ENCODE data around the gene COL25A1. TPM values are rescaled to one million over a fixed set of nuclear protein-coding genes. Genes with fewer than 3 reads are reported as not detected.

The COL25A1 gene
- total RNA-seq, 2 donors from 2014 or later, result 0.26 to 0.99 TPM

DNA sequence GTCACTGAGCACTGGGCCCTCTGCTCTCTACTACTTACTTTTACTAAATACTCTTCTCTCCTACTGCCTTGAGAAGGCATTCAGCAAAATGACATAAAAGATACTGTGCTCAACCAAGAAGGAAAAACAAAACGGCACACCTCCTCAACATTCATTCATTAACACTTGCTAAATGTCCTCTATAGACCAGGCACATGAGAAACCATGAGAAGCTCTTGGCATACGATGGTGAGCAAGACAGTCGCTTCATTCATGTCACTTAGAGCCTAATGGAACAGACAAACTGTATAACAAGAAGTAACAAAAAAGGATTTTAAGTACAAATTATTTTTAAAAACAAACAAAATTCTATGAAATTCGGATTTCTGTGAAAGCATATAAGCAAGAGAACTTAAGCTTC is 38.7 kb downstream of the COL25A1 start:
- H3K4me3 ChIP-seq, result no peak overlapping the region
- TF ChIP-seq CTCF (IDR thresholded peaks at IDR 0.05) (no peak), POLR2A (IDR thresholded peaks at IDR 0.05) (no peak)
- no peak for ATAC-seq
- 65% methylated on average over 4 of the region's 4 CpGs for WGBS, 2 donors
- H3K27me3 ChIP-seq, result no peaks in the 10 kb centered on the region
- H3K4me1 ChIP-seq, result no peaks in the 10 kb centered on the region
- intact Hi-C loops (cut with DNase I), result no loop called here
- H3K9me3 ChIP-seq, result no peaks in the 10 kb centered on the region
- H3K36me3 ChIP-seq (replicated peaks in 1 of 2; ENCODE audit: insufficient read depth in 1 of 2, low read depth in 2 of 2), result no peaks in the 10 kb centered on the region
- DNase-seq, result no peak
- H3K27ac ChIP-seq, result no peak overlapping the region

- intact Hi-C loops (cut with DNase I), result no loop called here
- DNase-seq (no peak), ATAC-seq (no peak)
- H3K36me3 ChIP-seq (replicated peaks in 1 of 2; ENCODE audit: insufficient read depth in 1 of 2, low read depth in 2 of 2), result no peaks in the 10 kb centered on the region
- no peaks in the 10 kb centered on the region for H3K27me3 ChIP-seq
- no peaks in the 10 kb centered on the region for H3K4me1 ChIP-seq
- H3K27ac ChIP-seq, result no peak overlapping the region
- TF ChIP-seq CTCF (IDR thresholded peaks at IDR 0.05) (no peak), POLR2A (IDR thresholded peaks at IDR 0.05) (no peak)
- no peaks in the 10 kb centered on the region for H3K9me3 ChIP-seq
- H3K4me3 ChIP-seq, result no peak overlapping the region
Measured at GRCh38 chr4:109256818-109257217, 45.6 kb downstream of the COL25A1 start.

DNA sequence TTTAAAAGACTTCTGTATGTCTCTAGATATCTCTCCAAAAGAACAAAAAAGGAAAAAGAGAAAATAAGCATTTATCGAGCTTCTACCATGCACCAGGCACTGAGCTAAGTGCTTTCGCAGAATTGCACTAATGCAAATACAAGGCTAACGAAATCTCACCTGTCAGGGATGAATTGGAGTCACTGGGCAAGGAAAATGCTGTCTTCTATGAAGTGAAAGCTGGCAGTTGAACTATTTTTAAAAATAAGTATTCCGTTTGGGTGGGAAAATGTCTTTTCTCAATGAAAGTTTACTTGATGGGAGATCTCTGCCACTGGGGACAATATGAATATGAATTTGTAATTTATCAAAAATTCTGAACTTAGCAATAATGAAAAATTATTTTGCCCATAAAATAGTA is 47.6 kb downstream of the COL25A1 start:
- H3K36me3 ChIP-seq (replicated peaks in 1 of 2; ENCODE audit: insufficient read depth in 1 of 2, low read depth in 2 of 2), result no peaks in the 10 kb centered on the region
- no peak overlapping the region for H3K27ac ChIP-seq
- no peak overlapping the region for H3K4me3 ChIP-seq
- intact Hi-C loops (cut with DNase I), result no loop called here
- H3K9me3 ChIP-seq, result no peaks in the 10 kb centered on the region
- TF ChIP-seq POLR2A (IDR thresholded peaks at IDR 0.05) (no peak), CTCF (IDR thresholded peaks at IDR 0.05) (no peak)
- no peaks in the 10 kb centered on the region for H3K4me1 ChIP-seq
- no peaks in the 10 kb centered on the region for H3K27me3 ChIP-seq
- DNase-seq, result no peak
- no peak for ATAC-seq
- 76 to 80% methylated on average over 4 of the region's 4 CpGs for WGBS, 2 donors

GRCh38 chr4:109251396-109251795 is 51.1 kb downstream of the COL25A1 start:
- 29 to 42% methylated on average over 3 of the region's 3 CpGs for WGBS, 2 donors
- DNase-seq, result no peak
- H3K9me3 ChIP-seq, result no peaks in the 10 kb centered on the region
- no peak overlapping the region for H3K4me3 ChIP-seq
- TF ChIP-seq POLR2A (IDR thresholded peaks at IDR 0.05) (no peak), CTCF (IDR thresholded peaks at IDR 0.05) (no peak)
- no peaks in the 10 kb centered on the region for H3K36me3 ChIP-seq (replicated peaks in 1 of 2; ENCODE audit: insufficient read depth in 1 of 2, low read depth in 2 of 2)
- H3K27me3 ChIP-seq, result no peaks in the 10 kb centered on the region
- ATAC-seq, result no peak
- intact Hi-C loops (cut with DNase I), result no loop called here
- H3K27ac ChIP-seq, result no peak overlapping the region
- H3K4me1 ChIP-seq, result no peaks in the 10 kb centered on the region

DNA sequence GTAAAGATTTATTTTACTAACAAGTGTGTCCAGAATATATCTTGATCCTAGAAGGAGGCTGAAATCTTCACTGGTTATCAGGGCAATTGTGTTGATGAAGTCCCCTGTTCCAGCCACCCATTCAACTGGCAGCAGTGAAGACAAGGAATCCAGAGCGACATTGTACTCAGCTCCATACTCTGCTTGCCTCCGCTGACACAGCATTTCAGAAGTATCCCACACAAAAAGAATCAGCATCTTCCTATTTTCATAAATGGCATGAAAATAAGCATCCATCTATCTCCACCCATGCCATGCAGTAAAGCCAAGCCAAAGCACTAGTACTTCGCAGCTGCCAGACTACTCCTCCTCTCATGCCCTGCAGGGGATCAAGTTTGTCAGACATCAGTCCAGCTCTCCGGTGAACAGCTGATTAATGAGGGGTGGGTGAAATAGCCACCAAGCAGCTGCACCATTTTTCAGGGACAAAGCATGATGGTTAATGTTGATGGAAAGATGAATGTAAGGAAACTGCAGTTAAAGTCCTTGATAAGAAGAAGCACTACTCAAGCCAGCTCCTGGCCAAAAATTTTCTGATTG is 54.0 kb downstream of the COL25A1 start:
- H3K4me1 ChIP-seq, result no peaks in the 10 kb centered on the region
- intact Hi-C loops (cut with DNase I), result no loop called here
- TF ChIP-seq POLR2A (IDR thresholded peaks at IDR 0.05), result no peak
- TF ChIP-seq CTCF (IDR thresholded peaks at IDR 0.05), result no peak
- H3K27ac ChIP-seq, result no peak overlapping the region
- no peaks in the 10 kb centered on the region for H3K36me3 ChIP-seq (replicated peaks in 1 of 2; ENCODE audit: insufficient read depth in 1 of 2, low read depth in 2 of 2)
- no peaks in the 10 kb centered on the region for H3K9me3 ChIP-seq
- H3K4me3 ChIP-seq, result no peak overlapping the region
- ATAC-seq, result no peak
- WGBS, 2 donors, result 81 to 83% methylated on average over 4 of the region's 4 CpGs
- H3K27me3 ChIP-seq, result no peaks in the 10 kb centered on the region
- no peak for DNase-seq
